ENCODE results near the gene FNIP1. TPM values are rescaled to one million over a fixed set of nuclear protein-coding genes. Genes with fewer than 3 reads are reported as not detected.
"Not testable (repeated sequence)": the region's sequence is repeated elsewhere in the genome, so short reads cannot be mapped to it uniquely, and the experiment has no call there.

The FNIP1 gene
- total RNA-seq, 4 donors from 2014 or later = 24.3 to 54.9 (median 40.8) TPM

GRCh38 chr5:131622633-131623032 is 174.2 kb downstream of the FNIP1 start:
- no peak overlapping the region for H3K27ac ChIP-seq
- H3K4me3 ChIP-seq = no peak overlapping the region
- no peak for DNase-seq
- H3K36me3 ChIP-seq = peaks cover 0 to 5% (median 0%) of the 10 kb centered on the region in 4 donors
- peaks cover 0 to 18% (median 5%) of the 10 kb centered on the region in 4 donors for H3K4me1 ChIP-seq
- in situ Hi-C loops (cut with MboI; ENCODE audit: low pct_ligation_motif_present in 1 of 4, low pct_unique_long_range_greater_than_20kb in 1 of 4, low sequenced_read_pairs in 3 of 4) = no loop called here
- 77 to 91% methylated on average over 2 of the region's 2 CpGs for WGBS, 2 donors (ENCODE audit: low coverage in 1 of 2)
- TF ChIP-seq CTCF (IDR thresholded peaks at IDR 0.05) = no peak
- no peak for TF ChIP-seq EP300 (IDR thresholded peaks at IDR 0.05; ENCODE audit: low read depth)
- TF ChIP-seq POLR2AphosphoS5 (IDR thresholded peaks at IDR 0.05) = no peak
- TF ChIP-seq POLR2A (IDR thresholded peaks at IDR 0.05) = no peak
- no peaks in the 10 kb centered on the region for H3K27me3 ChIP-seq
- intact Hi-C loops (cut with DNase I; ENCODE audit: low total_unique reads) = no loop called here
- H3K9me3 ChIP-seq = no peaks in the 10 kb centered on the region

DNA sequence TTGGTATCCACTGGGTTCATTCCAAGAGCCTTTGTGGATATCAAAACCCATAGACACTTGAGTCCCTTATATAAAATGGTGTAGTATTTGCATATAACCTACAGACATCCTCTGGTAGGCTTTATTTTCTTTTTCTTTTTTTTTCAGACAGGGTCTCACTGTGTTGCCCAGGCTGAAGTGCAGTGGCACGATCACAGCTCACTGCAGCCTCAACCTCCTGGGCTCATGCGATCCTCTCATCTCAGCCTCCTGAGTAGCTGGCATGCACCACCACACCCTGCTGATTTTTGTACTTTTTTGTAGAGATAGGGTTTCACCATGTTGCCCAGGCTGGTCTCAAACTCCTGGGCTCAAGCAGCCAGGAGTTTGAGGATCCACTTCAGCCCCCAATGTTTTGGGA is 175.7 kb downstream of the FNIP1 start:
- H3K4me3 ChIP-seq; DNase-seq; in situ Hi-C loops (cut with MboI; ENCODE audit: low pct_ligation_motif_present in 1 of 4, low pct_unique_long_range_greater_than_20kb in 1 of 4, low sequenced_read_pairs in 3 of 4); intact Hi-C loops (cut with DNase I; ENCODE audit: low total_unique reads); H3K9me3 ChIP-seq; H3K27me3 ChIP-seq; H3K27ac ChIP-seq; H3K36me3 ChIP-seq: not testable (repeated sequence)
- peaks cover 0 to 11% (median 0%) of the 10 kb centered on the region in 4 donors for H3K4me1 ChIP-seq
- WGBS, 2 donors (ENCODE audit: low coverage in 1 of 2) = 97 to 100% methylated on average over 2 of the region's 2 CpGs

DNA sequence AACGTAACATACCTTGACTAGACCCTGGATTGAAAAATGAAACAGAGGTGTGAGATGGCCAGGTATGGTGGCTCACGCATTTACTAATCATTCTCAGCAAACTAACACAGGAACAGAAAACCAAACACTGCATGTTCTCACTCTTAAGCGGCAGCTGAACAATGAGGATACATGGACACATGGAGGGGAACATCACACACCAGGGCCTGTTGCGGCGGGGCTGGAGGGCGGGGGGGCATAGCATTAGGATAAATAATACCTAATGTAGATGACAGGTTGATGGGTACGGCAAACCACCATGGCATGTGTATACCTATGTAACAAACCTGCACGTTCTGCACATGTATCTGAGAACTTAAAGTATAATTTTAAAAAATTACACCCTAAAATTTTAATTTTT is 177.7 kb downstream of the FNIP1 start:
- Histone ChIP-seq H3K9me3 (no peaks in the 10 kb centered on the region), H3K4me3 (no peak overlapping the region), H3K4me1 (peaks cover 0 to 11% (median 0%) of the 10 kb centered on the region in 4 donors), H3K27me3 (no peaks in the 10 kb centered on the region), H3K36me3 (peaks cover 0 to under 1% (median 0%) of the 10 kb centered on the region in 4 donors), H3K27ac (no peak overlapping the region)
- WGBS, 2 donors (ENCODE audit: low coverage in 1 of 2) = 80 to 83% methylated on average over 2 to 8 of the region's 8 CpGs
- DNase-seq = no peak
- no peak for TF ChIP-seq CTCF (IDR thresholded peaks at IDR 0.05)
- no peak for TF ChIP-seq POLR2A (IDR thresholded peaks at IDR 0.05)
- TF ChIP-seq EP300 (IDR thresholded peaks at IDR 0.05; ENCODE audit: low read depth) = no peak
- no peak for TF ChIP-seq POLR2AphosphoS5 (IDR thresholded peaks at IDR 0.05)
- in situ Hi-C loops (cut with MboI; ENCODE audit: low pct_ligation_motif_present in 1 of 4, low pct_unique_long_range_greater_than_20kb in 1 of 4, low sequenced_read_pairs in 3 of 4) (no loop called here), intact Hi-C loops (cut with DNase I; ENCODE audit: low total_unique reads) (no loop called here)

- no peak for DNase-seq
- no peaks in the 10 kb centered on the region for H3K36me3 ChIP-seq
- no peak overlapping the region for H3K27ac ChIP-seq
- peaks cover 0 to 11% (median 0%) of the 10 kb centered on the region in 4 donors for H3K4me1 ChIP-seq
- TF ChIP-seq CTCF (IDR thresholded peaks at IDR 0.05) = no peak
- no peak for TF ChIP-seq EP300 (IDR thresholded peaks at IDR 0.05; ENCODE audit: low read depth)
- no peak for TF ChIP-seq POLR2A (IDR thresholded peaks at IDR 0.05)
- TF ChIP-seq POLR2AphosphoS5 (IDR thresholded peaks at IDR 0.05) = no peak
- no peaks in the 10 kb centered on the region for H3K27me3 ChIP-seq
- 75 to 77% methylated on average over 7 to 11 of the region's 11 CpGs for WGBS, 2 donors (ENCODE audit: low coverage in 1 of 2)
- no peak overlapping the region for H3K4me3 ChIP-seq
- in situ Hi-C loops (cut with MboI; ENCODE audit: low pct_ligation_motif_present in 1 of 4, low pct_unique_long_range_greater_than_20kb in 1 of 4, low sequenced_read_pairs in 3 of 4) = no loop called here
- intact Hi-C loops (cut with DNase I; ENCODE audit: low total_unique reads) = no loop called here
- no peaks in the 10 kb centered on the region for H3K9me3 ChIP-seq
These were observed 179.5 kb downstream of the FNIP1 start for GRCh38 chr5:131617140-131617822.

DNA sequence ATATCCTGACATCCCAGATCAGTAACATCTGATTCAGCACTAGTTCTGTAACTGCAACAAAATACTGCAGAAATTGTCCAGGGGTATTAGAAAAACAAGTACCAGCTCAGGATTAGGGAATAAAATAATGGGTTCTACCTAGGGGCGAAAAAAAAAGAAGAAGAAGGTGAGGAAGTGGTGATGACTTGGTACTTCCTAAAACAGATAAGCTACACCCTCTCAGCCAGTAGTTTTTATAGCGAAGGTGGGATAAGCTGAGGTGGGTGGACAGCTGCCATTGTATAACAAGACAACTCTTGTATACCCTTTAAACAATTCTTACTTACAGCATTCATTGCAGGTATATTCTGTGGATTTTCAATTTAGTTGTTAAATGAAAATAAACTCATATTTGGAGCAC is 180.9 kb downstream of the FNIP1 start:
- no peaks in the 10 kb centered on the region for H3K27me3 ChIP-seq
- H3K4me1 ChIP-seq = peaks cover 0 to 11% (median 0%) of the 10 kb centered on the region in 4 donors
- TF ChIP-seq EP300 (IDR thresholded peaks at IDR 0.05; ENCODE audit: low read depth) = no peak
- TF ChIP-seq POLR2A (IDR thresholded peaks at IDR 0.05) = no peak
- no peak for TF ChIP-seq POLR2AphosphoS5 (IDR thresholded peaks at IDR 0.05)
- no peak for TF ChIP-seq CTCF (IDR thresholded peaks at IDR 0.05)
- no peaks in the 10 kb centered on the region for H3K9me3 ChIP-seq
- H3K27ac ChIP-seq = no peak overlapping the region
- intact Hi-C loops (cut with DNase I; ENCODE audit: low total_unique reads) = no loop called here
- 79 to 95% methylated on average over 2 of the region's 2 CpGs for WGBS, 2 donors (ENCODE audit: low coverage in 1 of 2)
- H3K4me3 ChIP-seq = no peak overlapping the region
- H3K36me3 ChIP-seq = no peaks in the 10 kb centered on the region
- no peak for DNase-seq
- in situ Hi-C loops (cut with MboI; ENCODE audit: low pct_ligation_motif_present in 1 of 4, low pct_unique_long_range_greater_than_20kb in 1 of 4, low sequenced_read_pairs in 3 of 4) = no loop called here

Measured in transverse colon (tissue), 4 donors.